ENCODE data around the gene PAXIP1.
"Not testable (repeated sequence)": the region's sequence is repeated elsewhere in the genome, so short reads cannot be mapped to it uniquely, and the experiment has no call there.

PAXIP1 gene, protein sequence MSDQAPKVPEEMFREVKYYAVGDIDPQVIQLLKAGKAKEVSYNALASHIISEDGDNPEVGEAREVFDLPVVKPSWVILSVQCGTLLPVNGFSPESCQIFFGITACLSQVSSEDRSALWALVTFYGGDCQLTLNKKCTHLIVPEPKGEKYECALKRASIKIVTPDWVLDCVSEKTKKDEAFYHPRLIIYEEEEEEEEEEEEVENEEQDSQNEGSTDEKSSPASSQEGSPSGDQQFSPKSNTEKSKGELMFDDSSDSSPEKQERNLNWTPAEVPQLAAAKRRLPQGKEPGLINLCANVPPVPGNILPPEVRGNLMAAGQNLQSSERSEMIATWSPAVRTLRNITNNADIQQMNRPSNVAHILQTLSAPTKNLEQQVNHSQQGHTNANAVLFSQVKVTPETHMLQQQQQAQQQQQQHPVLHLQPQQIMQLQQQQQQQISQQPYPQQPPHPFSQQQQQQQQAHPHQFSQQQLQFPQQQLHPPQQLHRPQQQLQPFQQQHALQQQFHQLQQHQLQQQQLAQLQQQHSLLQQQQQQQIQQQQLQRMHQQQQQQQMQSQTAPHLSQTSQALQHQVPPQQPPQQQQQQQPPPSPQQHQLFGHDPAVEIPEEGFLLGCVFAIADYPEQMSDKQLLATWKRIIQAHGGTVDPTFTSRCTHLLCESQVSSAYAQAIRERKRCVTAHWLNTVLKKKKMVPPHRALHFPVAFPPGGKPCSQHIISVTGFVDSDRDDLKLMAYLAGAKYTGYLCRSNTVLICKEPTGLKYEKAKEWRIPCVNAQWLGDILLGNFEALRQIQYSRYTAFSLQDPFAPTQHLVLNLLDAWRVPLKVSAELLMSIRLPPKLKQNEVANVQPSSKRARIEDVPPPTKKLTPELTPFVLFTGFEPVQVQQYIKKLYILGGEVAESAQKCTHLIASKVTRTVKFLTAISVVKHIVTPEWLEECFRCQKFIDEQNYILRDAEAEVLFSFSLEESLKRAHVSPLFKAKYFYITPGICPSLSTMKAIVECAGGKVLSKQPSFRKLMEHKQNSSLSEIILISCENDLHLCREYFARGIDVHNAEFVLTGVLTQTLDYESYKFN

DNA sequence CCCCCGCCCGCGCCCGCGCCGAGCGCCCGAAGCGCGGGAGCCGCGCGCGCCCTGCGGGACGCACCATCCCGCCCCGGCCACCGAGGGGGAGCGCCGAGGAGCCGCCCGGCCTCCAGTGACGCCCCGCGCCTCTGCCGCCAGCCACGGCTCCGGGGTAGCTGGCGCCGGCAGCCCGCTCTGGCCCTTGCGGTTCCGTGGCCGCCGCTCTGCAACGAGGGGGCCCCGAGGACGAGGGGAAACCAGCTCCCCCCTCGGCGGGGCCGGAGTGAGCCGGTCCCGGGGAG lies at the start of gene PAXIP1:
TSS of gene PAXIP1 (minus strand) at position 33 of the 284 bp plus-strand sequence. CDS start 195 bp downstream, outside the sequence.
- in situ Hi-C loops (cut with HindIII; ENCODE audit: low sequenced_read_pairs): no loop called here

DNA sequence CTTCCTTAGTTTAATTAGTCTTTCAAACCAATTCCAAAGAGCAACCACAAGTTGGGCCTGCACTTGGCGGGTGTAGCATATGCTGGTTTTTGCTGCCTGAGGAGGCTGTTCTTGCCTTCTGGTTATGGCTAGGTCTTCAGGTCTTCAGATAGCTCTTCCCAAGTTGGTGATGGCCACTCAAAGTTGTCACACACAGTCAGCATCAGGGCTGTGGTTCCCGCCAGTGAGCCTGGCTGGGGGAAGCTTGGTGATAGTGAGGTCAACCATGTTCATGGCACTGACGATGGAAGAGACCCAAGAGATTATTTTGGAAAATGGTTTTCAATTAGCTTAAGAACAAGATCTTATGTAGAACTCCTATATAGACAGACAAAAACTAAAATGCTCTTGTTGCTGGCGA lies 48.4 kb upstream of the PAXIP1 start:
- in situ Hi-C loops (cut with HindIII; ENCODE audit: low sequenced_read_pairs): no loop called here

GRCh38 chr7:155048006-155048405 lies 45.1 kb upstream of the PAXIP1 start:
- in situ Hi-C loops (cut with HindIII; ENCODE audit: low sequenced_read_pairs): no loop called here

- in situ Hi-C loops (cut with HindIII; ENCODE audit: low sequenced_read_pairs): no loop called here
Observed at GRCh38 chr7:155043756-155044155, 40.8 kb upstream of the PAXIP1 start.

DNA sequence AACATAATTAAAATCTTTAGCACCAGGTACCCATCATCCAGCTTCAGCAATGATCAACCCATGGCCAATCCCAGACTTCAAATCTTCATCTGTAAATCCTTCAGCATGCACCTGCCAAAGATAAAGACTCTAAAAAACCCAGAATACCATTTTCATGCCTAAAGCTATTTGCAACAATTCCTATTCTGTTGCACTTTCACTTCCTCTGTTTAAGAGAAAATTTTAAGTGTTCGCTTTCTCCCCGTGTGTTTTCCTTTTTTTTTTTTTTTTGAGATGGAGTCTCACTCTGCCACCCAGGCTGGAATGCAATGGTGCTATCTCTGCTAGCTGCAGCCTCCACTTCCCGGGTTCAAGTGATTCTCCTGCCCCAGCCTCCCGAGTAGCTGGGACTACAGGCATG lies 35.4 kb upstream of the PAXIP1 start:
- in situ Hi-C loops (cut with HindIII; ENCODE audit: low sequenced_read_pairs): no loop called here

GRCh38 chr7:155034495-155034894 lies 31.6 kb upstream of the PAXIP1 start:
- in situ Hi-C loops (cut with HindIII; ENCODE audit: low sequenced_read_pairs): not testable (repeated sequence)

DNA sequence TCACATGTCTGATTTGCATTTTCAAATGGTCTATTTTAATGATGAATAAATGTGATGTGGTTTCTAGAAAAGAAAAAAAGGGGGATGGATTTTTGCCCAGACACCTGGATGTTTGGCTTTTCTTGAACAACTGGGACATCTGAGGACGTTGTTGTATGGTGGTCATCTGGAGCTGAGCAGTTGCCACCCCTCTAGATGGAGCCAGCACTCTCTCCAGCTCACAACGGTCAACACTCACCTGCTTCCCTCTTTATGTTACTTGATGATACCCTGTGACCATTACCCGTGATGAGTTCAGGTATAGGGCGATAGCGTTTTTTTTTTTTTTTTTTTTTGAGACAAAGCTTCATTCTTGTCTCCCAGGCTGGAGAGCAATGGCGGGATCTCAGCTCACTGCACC lies 30.1 kb upstream of the PAXIP1 start:
- in situ Hi-C loops (cut with HindIII; ENCODE audit: low sequenced_read_pairs): no loop called here

GRCh38 chr7:155027879-155028278 lies 25.0 kb upstream of the PAXIP1 start:
- in situ Hi-C loops (cut with HindIII; ENCODE audit: low sequenced_read_pairs): no loop called here

DNA sequence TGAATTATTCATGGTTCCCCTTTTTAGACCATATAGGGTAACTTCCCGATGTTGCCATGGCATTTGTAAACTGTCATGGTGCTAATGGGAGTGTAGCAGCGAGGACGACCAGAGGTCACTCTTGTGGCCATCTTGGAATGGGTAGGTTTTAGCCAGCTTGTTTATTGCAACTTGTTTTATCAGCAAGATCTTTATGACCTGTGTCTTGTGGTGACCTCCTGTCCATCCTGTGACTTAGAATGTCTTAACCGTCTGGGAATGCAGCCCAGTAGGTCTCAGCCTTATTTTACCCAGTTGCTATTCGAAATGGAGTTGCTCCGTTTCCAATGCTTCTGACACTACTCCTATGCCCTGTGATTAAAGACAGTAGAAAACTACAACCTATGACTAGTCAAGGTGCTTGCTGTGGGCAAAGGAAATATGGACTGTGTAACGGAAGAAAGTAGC lies 18.8 kb upstream of the PAXIP1 start:
- in situ Hi-C loops (cut with HindIII; ENCODE audit: low sequenced_read_pairs): no loop called here

GRCh38 chr7:155020996-155021395 lies 18.1 kb upstream of the PAXIP1 start:
- in situ Hi-C loops (cut with HindIII; ENCODE audit: low sequenced_read_pairs): no loop called here

GRCh38 chr7:155017834-155018233 lies 14.9 kb upstream of the PAXIP1 start:
- in situ Hi-C loops (cut with HindIII; ENCODE audit: low sequenced_read_pairs): no loop called here

GRCh38 chr7:155011086-155011485 lies 8.2 kb upstream of the PAXIP1 start:
- in situ Hi-C loops (cut with HindIII; ENCODE audit: low sequenced_read_pairs): no loop called here

DNA sequence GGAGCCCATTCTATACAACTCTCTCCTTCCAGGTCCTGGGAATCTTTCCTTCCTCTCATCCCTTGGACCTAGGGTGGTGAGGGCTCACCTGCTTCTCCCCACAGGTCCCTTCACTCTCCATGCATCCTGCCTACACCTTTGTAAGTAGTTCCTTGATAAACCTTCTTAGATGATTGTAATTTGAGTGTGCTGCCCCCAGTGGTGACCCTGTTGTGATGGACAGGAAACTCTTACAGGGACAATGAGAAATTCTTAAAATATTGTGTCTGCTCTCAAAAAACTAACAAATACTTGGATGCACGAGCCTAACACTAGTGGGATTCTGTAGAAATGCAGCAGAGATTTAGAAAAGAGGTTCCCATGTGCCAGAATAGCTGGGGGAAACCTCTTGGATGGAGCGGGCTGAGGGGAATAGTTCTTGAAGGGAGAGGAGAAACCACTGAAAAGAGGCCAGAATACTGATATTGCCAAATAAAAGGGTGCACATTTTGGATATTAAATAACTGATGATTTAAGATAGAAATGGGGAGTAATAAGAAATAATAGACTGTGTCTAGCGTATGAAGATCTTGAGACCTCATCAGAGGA lies 6.7 kb upstream of the PAXIP1 start:
- in situ Hi-C loops (cut with HindIII; ENCODE audit: low sequenced_read_pairs): no loop called here

DNA sequence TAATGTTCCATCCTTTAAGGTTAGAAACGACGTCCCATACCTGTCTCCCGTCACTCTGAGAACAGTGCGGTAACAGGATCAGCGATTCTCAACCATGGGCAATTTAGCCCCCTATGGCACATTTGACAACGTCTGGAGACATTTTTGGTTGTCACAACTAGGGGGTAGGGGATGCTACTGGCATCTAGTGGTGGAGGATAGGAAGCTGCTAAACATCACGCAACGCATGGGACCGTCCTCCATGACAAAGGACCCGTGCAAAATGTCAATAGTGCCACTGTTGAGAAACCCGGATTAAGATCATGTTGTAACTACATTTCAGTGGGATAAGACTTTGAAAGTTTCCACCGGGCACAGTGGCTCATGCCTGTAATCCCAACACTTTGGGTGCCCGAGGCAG lies 5.0 kb upstream of the PAXIP1 start:
- in situ Hi-C loops (cut with HindIII; ENCODE audit: low sequenced_read_pairs): no loop called here

- in situ Hi-C loops (cut with HindIII; ENCODE audit: low sequenced_read_pairs): no loop called here
Observed at GRCh38 chr7:155003376-155004214, 671 bp upstream of the PAXIP1 start.

DNA sequence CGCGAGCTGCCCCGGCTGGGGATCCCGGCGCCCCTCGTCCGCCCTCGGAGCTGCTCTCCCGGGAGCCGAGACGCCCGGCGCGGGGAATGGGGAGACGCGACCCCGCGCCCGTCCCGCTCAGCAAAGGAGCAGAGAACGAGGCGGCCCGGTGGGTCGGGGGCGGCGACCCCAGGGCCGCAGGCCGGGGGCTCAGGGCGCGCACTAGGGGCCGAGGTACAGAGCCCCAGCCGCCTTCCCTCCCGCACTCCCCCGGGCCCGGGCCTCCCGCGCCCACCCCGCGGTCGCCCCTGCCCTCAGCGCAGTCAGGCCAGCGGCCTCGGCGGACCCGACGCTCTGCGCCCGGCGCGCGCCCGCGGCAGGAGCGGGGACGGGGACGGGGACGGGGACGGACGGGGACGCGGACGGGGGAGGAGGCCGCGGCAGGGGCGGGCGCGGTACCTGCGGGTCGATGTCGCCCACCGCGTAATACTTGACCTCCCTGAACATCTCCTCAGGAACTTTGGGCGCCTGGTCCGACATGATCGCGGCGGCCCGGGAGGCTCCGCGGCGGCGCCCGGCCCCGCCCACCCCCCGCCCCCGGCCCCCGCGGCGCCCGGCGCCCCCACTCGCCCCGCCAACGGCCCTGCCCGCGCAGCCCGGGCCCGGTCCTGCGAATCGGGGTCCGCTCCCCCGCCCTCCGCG lies 373 bp downstream of the PAXIP1 start:
- in situ Hi-C loops (cut with HindIII; ENCODE audit: low sequenced_read_pairs): no loop called here

DNA sequence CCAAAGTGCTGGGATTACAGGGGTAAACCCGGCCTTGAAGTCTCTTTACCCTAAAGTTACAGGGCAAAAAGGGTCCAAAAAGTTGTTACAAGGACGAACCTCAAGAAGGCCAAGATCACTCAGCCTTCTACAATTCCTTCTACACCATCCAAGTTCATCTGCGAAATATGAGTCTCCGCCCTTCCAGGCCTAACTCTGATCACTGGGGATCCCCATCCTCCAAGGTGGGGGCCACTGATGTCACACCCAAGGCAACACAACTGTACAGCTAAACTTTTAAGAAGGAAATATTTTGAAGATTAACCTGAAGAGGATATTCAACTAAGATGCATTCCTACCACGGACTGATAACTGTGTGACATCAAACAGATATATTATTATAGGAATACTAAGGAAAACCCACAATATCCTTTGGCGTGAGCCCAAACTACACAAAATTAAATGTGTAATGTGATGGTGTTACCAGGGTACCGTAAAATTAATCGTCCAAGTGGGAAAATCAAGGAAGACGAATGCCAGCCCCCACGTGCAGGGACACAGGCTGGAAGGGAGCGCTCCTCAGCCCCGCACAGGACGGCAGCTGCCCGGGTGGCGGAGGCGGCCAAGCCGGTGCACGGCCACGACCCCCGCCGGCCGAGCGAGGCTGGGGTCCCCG lies 1.0 kb downstream of the PAXIP1 start:
- in situ Hi-C loops (cut with HindIII; ENCODE audit: low sequenced_read_pairs): no loop called here

DNA sequence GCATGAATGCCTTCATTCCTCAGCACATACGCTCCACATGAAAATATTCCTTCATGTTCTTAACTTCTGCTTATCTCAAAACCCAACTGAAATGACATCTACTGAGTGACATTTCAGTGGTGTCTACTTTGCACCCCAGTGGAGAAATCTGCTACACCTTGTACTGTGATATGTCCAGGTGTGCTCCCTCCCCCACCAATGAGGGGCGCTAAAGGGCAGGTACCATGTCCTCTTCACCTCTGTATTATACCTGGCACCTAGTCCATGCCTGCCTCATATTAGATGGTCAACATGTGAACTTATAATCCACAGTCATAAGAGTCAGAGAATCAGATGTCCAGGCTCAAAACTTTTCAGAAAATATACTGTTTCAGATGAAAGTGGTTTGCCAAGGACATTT lies 2.1 kb downstream of the PAXIP1 start:
- in situ Hi-C loops (cut with HindIII; ENCODE audit: low sequenced_read_pairs): no loop called here

GRCh38 chr7:154998481-154998880 lies 4.4 kb downstream of the PAXIP1 start:
- in situ Hi-C loops (cut with HindIII; ENCODE audit: low sequenced_read_pairs): no loop called here
